ENCODE measurements around the gene IL18RAP. TPM values are rescaled to one million over a fixed set of nuclear protein-coding genes. Genes with fewer than 3 reads are reported as not detected.

The IL18RAP gene
- total RNA-seq, 2 donors from 2014 or later = 0.42 to 0.69 TPM

GRCh38 chr2:102410952-102411351, 12.0 kb upstream of the IL18RAP start:
- Histone ChIP-seq H3K4me3 (no peak overlapping the region), H3K27me3 (no peaks in the 10 kb centered on the region), H3K36me3 (no peaks in the 10 kb centered on the region), H3K4me1 (no peaks in the 10 kb centered on the region), H3K9ac (ENCODE audit: low read depth in 2 of 2, low read length in 2 of 2) (no peak overlapping the region), H3K27ac (no peak overlapping the region), H3K9me3 (no peaks in the 10 kb centered on the region)
- DNase-seq = no peak
- TF ChIP-seq, protein P1, sequence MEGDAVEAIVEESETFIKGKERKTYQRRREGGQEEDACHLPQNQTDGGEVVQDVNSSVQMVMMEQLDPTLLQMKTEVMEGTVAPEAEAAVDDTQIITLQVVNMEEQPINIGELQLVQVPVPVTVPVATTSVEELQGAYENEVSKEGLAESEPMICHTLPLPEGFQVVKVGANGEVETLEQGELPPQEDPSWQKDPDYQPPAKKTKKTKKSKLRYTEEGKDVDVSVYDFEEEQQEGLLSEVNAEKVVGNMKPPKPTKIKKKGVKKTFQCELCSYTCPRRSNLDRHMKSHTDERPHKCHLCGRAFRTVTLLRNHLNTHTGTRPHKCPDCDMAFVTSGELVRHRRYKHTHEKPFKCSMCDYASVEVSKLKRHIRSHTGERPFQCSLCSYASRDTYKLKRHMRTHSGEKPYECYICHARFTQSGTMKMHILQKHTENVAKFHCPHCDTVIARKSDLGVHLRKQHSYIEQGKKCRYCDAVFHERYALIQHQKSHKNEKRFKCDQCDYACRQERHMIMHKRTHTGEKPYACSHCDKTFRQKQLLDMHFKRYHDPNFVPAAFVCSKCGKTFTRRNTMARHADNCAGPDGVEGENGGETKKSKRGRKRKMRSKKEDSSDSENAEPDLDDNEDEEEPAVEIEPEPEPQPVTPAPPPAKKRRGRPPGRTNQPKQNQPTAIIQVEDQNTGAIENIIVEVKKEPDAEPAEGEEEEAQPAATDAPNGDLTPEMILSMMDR (IDR thresholded peaks at IDR 0.05) = no peak
- intact Hi-C loops (cut with DNase I) = no loop called here

- TF ChIP-seq, protein P1 (IDR thresholded peaks at IDR 0.05) = no peak
- no peak for DNase-seq
- no peaks in the 10 kb centered on the region for H3K4me1 ChIP-seq
- no peak overlapping the region for H3K27ac ChIP-seq
- H3K9me3 ChIP-seq = no peaks in the 10 kb centered on the region
- intact Hi-C loops (cut with DNase I) = no loop called here
- H3K9ac ChIP-seq (ENCODE audit: low read depth in 2 of 2, low read length in 2 of 2) = no peak overlapping the region
- H3K27me3 ChIP-seq = no peaks in the 10 kb centered on the region
- H3K36me3 ChIP-seq = no peaks in the 10 kb centered on the region
- H3K4me3 ChIP-seq = no peak overlapping the region
Observed at GRCh38 chr2:102412199-102412598, 10.8 kb upstream of the IL18RAP start.

DNA sequence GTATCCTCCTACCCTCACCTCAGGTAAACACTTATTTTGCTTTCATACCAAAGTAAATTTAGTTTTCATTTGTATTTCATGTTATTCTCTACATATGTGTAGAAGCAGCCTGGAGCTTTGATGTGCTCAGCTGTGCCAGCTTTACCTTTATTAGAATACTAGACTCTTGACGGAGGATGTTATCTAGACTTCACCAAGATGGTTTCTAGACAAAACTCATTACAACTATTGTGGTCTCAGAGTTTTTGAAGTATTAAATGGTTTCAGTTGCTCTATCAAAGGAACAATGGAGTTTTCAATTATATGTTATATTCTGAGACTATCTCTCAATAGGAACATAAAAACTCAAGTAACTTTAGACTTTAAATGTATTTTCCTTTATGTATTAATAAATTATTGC, 5.0 kb upstream of the IL18RAP start:
- H3K36me3 ChIP-seq = no peaks in the 10 kb centered on the region
- H3K27me3 ChIP-seq = no peaks in the 10 kb centered on the region
- H3K4me1 ChIP-seq = no peaks in the 10 kb centered on the region
- H3K27ac ChIP-seq = no peak overlapping the region
- no peak overlapping the region for H3K4me3 ChIP-seq
- no peak overlapping the region for H3K9ac ChIP-seq (ENCODE audit: low read depth in 2 of 2, low read length in 2 of 2)
- intact Hi-C loops (cut with DNase I) = no loop called here
- DNase-seq = no peak
- TF ChIP-seq, protein P1 (IDR thresholded peaks at IDR 0.05) = no peak
- no peaks in the 10 kb centered on the region for H3K9me3 ChIP-seq

DNA sequence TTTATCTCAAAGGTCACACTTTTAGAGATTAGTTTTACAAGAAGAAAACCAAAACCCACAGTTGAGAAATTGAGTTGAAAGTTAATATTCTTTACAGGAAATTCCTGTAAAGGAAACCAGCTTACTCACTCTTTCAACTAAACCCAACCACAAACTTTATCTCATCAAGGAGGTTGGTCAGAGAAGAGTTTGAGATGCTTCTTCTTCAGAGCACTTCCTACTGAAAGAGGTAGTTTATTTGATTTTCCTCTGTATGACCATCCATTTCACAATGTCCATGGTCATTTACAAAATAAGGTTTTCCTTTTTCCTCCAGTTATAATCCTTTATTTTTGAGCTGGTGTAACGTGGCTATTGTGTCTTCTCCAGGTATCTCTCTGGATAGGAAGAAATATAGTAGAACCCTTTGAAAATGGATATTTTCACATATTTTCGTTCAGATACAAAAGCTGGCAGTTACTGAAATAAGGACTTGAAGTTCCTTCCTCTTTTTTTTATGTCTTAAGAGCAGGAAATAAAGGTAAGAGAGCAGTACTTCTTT, 4.5 kb upstream of the IL18RAP start:
- DNase-seq = no peak
- no peak overlapping the region for H3K4me3 ChIP-seq
- no peaks in the 10 kb centered on the region for H3K9me3 ChIP-seq
- no peak overlapping the region for H3K9ac ChIP-seq (ENCODE audit: low read depth in 2 of 2, low read length in 2 of 2)
- H3K27ac ChIP-seq = no peak overlapping the region
- intact Hi-C loops (cut with DNase I) = no loop called here
- TF ChIP-seq, protein P1 (IDR thresholded peaks at IDR 0.05) = no peak
- H3K36me3 ChIP-seq = no peaks in the 10 kb centered on the region
- no peaks in the 10 kb centered on the region for H3K27me3 ChIP-seq
- no peaks in the 10 kb centered on the region for H3K4me1 ChIP-seq

DNA sequence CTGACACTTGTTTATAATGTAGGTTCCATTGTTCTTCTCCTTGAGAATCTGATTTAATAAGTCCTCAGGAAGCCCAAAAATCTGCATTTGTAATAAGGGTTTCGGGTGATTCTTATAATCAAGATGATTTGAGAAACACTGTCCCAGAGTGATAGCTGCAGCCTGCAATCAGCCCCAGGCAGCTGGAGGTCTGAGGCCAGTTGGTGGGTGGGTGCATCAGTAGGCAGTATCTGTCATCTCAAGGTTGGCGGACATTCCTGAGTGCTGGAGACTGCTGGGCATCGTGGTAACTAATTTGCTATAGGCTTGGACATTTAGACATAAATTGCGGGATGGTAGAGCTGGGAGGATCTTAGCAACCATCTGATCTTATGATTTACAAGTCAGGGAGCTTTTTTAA, 2.7 kb upstream of the IL18RAP start:
- DNase-seq = no peak
- Histone ChIP-seq H3K9ac (ENCODE audit: low read depth in 2 of 2, low read length in 2 of 2) (no peak overlapping the region), H3K4me1 (no peaks in the 10 kb centered on the region), H3K4me3 (no peak overlapping the region), H3K27ac (no peak overlapping the region), H3K27me3 (no peaks in the 10 kb centered on the region), H3K9me3 (no peaks in the 10 kb centered on the region), H3K36me3 (no peaks in the 10 kb centered on the region)
- TF ChIP-seq, protein P1 (IDR thresholded peaks at IDR 0.05) = no peak
- intact Hi-C loops (cut with DNase I) = no loop called here

All from colonic mucosa (tissue), 4 donors.